HepG2 (cell line): ENCODE data around the gene RIPK3. TPM values are rescaled to one million over a fixed set of nuclear protein-coding genes. Genes with fewer than 3 reads are reported as not detected.

Experiments used
- CHD4 ChIP-seq: fragments of 200-600 bp; sonication (generic); IDR thresholded peaks from 2 replicates; pipeline ENCODE4 v1.7.0; 2017; ENCODE audit warnings: mild to moderate bottlenecking, low read length, borderline replicate concordance
- DZIP1 ChIP-seq: sonication (generic); formaldehyde crosslinking; IDR thresholded peaks from 2 replicates; pipeline ENCODE4 v1.5.0; 2020; ENCODE audit warnings: mild to moderate bottlenecking, missing genetic modification reagents
- FOSL1 ChIP-seq: sonication (generic); formaldehyde crosslinking; IDR thresholded peaks from 2 replicates; pipeline ENCODE4 v1.9.0; 2021; ENCODE audit warnings: missing genetic modification reagents, borderline replicate concordance
- KDM1A ChIP-seq: IDR thresholded peaks from 2 replicates; pipeline ENCODE4 v1.6.1; 2016; ENCODE audit warnings: missing compliant biosample characterization
- MAFG ChIP-seq: sonication (generic); formaldehyde crosslinking; IDR thresholded peaks from 2 replicates; pipeline ENCODE4 v1.5.1; 2020; ENCODE audit warnings: mild to moderate bottlenecking, missing genetic modification reagents
- PHB2 ChIP-seq: fragments of 450-650 bp; IDR thresholded peaks from 2 replicates; pipeline ENCODE4 v1.6.1; 2018; ENCODE audit not compliant: partially characterized antibody
- PHF21A ChIP-seq: sonication (generic); formaldehyde crosslinking; IDR thresholded peaks from 2 replicates; pipeline ENCODE4 v1.5.0; 2020; ENCODE audit warnings: mild to moderate bottlenecking, missing genetic modification reagents
- REPIN1 ChIP-seq: sonication (generic); formaldehyde crosslinking; IDR thresholded peaks from 2 replicates; pipeline ENCODE4 v1.8.0; 2022; ENCODE audit warnings: missing genetic modification reagents, low read depth, mild to moderate bottlenecking, borderline replicate concordance
- RXRA ChIP-seq: sonication (generic); formaldehyde crosslinking; IDR thresholded peaks from 2 replicates; pipeline ENCODE4 v1.5.1; 2020; ENCODE audit warnings: missing genetic modification reagents
- STAT5B ChIP-seq: sonication (generic); formaldehyde crosslinking; IDR thresholded peaks from 2 replicates; pipeline ENCODE4 v1.4.0; 2020; ENCODE audit warnings: missing genetic modification reagents
- TGIF2 ChIP-seq: IDR thresholded peaks from 2 replicates; pipeline ENCODE4 v1.6.1; 2016; ENCODE audit warnings: control low read depth, missing compliant biosample characterization
- TP53 ChIP-seq: sonication (generic); formaldehyde crosslinking; conservative IDR thresholded peaks from 2 replicates; pipeline ENCODE4 v1.4.0; 2020; ENCODE audit warnings: missing genetic modification reagents
- ZC3H13 ChIP-seq: sonication (generic); formaldehyde crosslinking; IDR thresholded peaks from 2 replicates; pipeline ENCODE4 v1.8.1; 2023; ENCODE audit warnings: mild to moderate bottlenecking, missing genetic modification reagents, moderate library complexity
- ZKSCAN8 ChIP-seq: IDR thresholded peaks from 2 replicates; pipeline ENCODE4 v1.6.1; 2016; ENCODE audit warnings: borderline replicate concordance, missing genetic modification reagents, missing compliant biosample characterization
- ZMYM4 ChIP-seq: sonication (generic); formaldehyde crosslinking; IDR thresholded peaks from 2 replicates; pipeline ENCODE4 v1.8.1; 2023; ENCODE audit warnings: mild to moderate bottlenecking, missing genetic modification reagents
- ZNF101 ChIP-seq: sonication (generic); formaldehyde crosslinking; IDR thresholded peaks from 2 replicates; pipeline ENCODE4 v1.4.0; 2020; ENCODE audit warnings: mild to moderate bottlenecking, low read depth, missing genetic modification reagents, borderline replicate concordance
- ZNF619 ChIP-seq: sonication (generic); formaldehyde crosslinking; IDR thresholded peaks from 2 replicates; pipeline ENCODE4 v1.4.0; 2020; ENCODE audit warnings: mild to moderate bottlenecking, missing genetic modification reagents
- ZNF652 ChIP-seq: IDR thresholded peaks from 2 replicates; pipeline ENCODE4 v1.6.1; 2016; ENCODE audit warnings: low read depth, borderline replicate concordance
- polyA plus RNA-seq, 8 experiments: library from polyadenylated mRNA; depleted of rRNA in 3 of 8; stranded (reverse) in 7 of 8; unstranded in 1 of 8; fragments of >200 nt; fragmentation: Illumina TruSeq in 4 of 8; extraction: Trizol in 4 of 8; gene quantifications; 2 replicates each; pipeline versions ENCODE4 v1.2.1 to v1.2.3, GENCODE V29; 2011 to 2016; ENCODE audit warnings: low read depth in 4 of 8, missing spikeins in 1 of 8, mixed read lengths in 1 of 8; ENCODE audit not compliant: insufficient read depth in 1 of 8
- total RNA-seq, 5 experiments: library from RNA; depleted of rRNA; stranded (reverse); fragments of >200 nt; fragmentation: Illumina TruSeq; extraction: Trizol; gene quantifications; 2 replicates each; pipeline ENCODE4 v1.2.3, GENCODE V29; 2016; ENCODE audit warnings: low read depth in 1 of 5
- TF ChIP-seq, protein P1 (sequence below): sonication (generic); formaldehyde crosslinking; IDR thresholded peaks from 2 replicates; pipeline ENCODE4 v1.4.0; 2020; ENCODE audit warnings: missing genetic modification reagents
- TF ChIP-seq, protein P2 (sequence below): sonication (generic); formaldehyde crosslinking; conservative IDR thresholded peaks from 2 replicates; pipeline ENCODE4 v1.4.0; 2020; ENCODE audit warnings: missing genetic modification reagents
- TF ChIP-seq, protein P3 (sequence below), 2 experiments: sonication (generic) in 1 of 2; formaldehyde crosslinking in 1 of 2; IDR thresholded peaks; 2 replicates each; pipeline versions ENCODE4 v1.4.0 to v1.6.1; 2018 to 2020; ENCODE audit warnings: missing genetic modification reagents in 2 of 2, borderline replicate concordance in 1 of 2, low read depth in 1 of 2, mild to moderate bottlenecking in 1 of 2, missing biosample characterization in 1 of 2

Gene RIPK3
- total and polyA plus RNA-seq, 2 of the 13 experiments (the other 11 are each of a cell fraction or from before 2014, with no cell fraction given), result not detected

GRCh38 chr14:24365600-24366412, 26.0 kb upstream of the RIPK3 start (continued):
- peak; percentile 99; the same call in 1 of the 2 replicates for TF ChIP-seq REPIN1
- TF ChIP-seq ZKSCAN8 (CRISPR knock-in tag), result 0 out of 2 replicates have a peak, but pooled peaks have one; percentile 88
- peak; percentile 88 for TF ChIP-seq ZMYM4 (CRISPR knock-in tag)
- peak; percentile 76 for TF ChIP-seq ZNF652 (CRISPR knock-in tag)
- peak; percentile 97 for TF ChIP-seq ZNF619 (CRISPR knock-in tag)
- 0 out of 2 replicates have a peak, but pooled peaks have one; percentile 23 for TF ChIP-seq STAT5B (CRISPR knock-in tag)
- no peak for TF ChIP-seq CHD4
- TF ChIP-seq ZNF101 (CRISPR knock-in tag), result no peak
- no peak; the same call in 1 of the 2 replicates for TF ChIP-seq PHF21A (CRISPR knock-in tag)
- TF ChIP-seq RXRA (CRISPR knock-in tag), result peak; percentile 74
- no peak for TF ChIP-seq ZC3H13 (CRISPR knock-in tag)
- TF ChIP-seq, protein P1, sequence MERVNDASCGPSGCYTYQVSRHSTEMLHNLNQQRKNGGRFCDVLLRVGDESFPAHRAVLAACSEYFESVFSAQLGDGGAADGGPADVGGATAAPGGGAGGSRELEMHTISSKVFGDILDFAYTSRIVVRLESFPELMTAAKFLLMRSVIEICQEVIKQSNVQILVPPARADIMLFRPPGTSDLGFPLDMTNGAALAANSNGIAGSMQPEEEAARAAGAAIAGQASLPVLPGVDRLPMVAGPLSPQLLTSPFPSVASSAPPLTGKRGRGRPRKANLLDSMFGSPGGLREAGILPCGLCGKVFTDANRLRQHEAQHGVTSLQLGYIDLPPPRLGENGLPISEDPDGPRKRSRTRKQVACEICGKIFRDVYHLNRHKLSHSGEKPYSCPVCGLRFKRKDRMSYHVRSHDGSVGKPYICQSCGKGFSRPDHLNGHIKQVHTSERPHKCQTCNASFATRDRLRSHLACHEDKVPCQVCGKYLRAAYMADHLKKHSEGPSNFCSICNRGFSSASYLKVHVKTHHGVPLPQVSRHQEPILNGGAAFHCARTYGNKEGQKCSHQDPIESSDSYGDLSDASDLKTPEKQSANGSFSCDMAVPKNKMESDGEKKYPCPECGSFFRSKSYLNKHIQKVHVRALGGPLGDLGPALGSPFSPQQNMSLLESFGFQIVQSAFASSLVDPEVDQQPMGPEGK, result peak; percentile 95
- no peak for TF ChIP-seq DZIP1 (CRISPR knock-in tag)
- no peak for TF ChIP-seq PHB2
- no peak for TF ChIP-seq FOSL1 (CRISPR knock-in tag)
- TF ChIP-seq, protein P2, sequence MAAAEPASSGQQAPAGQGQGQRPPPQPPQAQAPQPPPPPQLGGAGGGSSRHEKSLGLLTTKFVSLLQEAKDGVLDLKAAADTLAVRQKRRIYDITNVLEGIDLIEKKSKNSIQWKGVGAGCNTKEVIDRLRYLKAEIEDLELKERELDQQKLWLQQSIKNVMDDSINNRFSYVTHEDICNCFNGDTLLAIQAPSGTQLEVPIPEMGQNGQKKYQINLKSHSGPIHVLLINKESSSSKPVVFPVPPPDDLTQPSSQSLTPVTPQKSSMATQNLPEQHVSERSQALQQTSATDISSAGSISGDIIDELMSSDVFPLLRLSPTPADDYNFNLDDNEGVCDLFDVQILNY (CRISPR knock-in tag), result peak; percentile 75; the same call in 1 of the 2 replicates
- TF ChIP-seq MAFG (CRISPR knock-in tag), result no peak
- peak; percentile 34; the same call in 1 of the 2 replicates for TF ChIP-seq KDM1A (CRISPR knock-in tag)
- TF ChIP-seq TGIF2 (CRISPR knock-in tag), result peak; percentile 53; the same call in 1 of the 2 replicates
- 0 out of 2 replicates have a peak, but pooled peaks have one; percentile 29 for TF ChIP-seq TP53 (CRISPR knock-in tag)
- TF ChIP-seq, protein P3, sequence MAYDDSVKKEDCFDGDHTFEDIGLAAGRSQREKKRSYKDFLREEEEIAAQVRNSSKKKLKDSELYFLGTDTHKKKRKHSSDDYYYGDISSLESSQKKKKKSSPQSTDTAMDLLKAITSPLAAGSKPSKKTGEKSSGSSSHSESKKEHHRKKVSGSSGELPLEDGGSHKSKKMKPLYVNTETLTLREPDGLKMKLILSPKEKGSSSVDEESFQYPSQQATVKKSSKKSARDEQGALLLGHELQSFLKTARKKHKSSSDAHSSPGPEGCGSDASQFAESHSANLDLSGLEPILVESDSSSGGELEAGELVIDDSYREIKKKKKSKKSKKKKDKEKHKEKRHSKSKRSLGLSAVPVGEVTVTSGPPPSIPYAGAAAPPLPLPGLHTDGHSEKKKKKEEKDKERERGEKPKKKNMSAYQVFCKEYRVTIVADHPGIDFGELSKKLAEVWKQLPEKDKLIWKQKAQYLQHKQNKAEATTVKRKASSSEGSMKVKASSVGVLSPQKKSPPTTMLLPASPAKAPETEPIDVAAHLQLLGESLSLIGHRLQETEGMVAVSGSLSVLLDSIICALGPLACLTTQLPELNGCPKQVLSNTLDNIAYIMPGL (CRISPR knock-in tag; IDR thresholded peaks at IDR 0.05; ENCODE audit: borderline replicate concordance in 1 of 2, low read depth in 1 of 2), result peak; percentile 99
